Activated naive CD8-positive, alpha-beta T cell (primary cell): Measurements from ENCODE around the gene UBE2G1.
A peak's percentile ranks its signal among the peaks of the same experiment; 100 is the strongest.

Experiments used
- H3K27ac Mint-ChIP-seq: one replicate; pipeline ENCODE4 v1.8.0; 2021; ENCODE audit warnings: mixed read lengths
- H3K27me3 Mint-ChIP-seq: one replicate; pipeline ENCODE4 v1.8.0; 2021; ENCODE audit warnings: mixed read lengths
- H3K36me3 Mint-ChIP-seq: one replicate; pipeline ENCODE4 v1.8.0; 2021; ENCODE audit warnings: mixed read lengths
- H3K4me1 Mint-ChIP-seq: one replicate; pipeline ENCODE4 v1.8.0; 2021; ENCODE audit warnings: low read depth, mixed read lengths
- H3K4me3 Mint-ChIP-seq: one replicate; pipeline ENCODE4 v1.8.0; 2021; ENCODE audit warnings: mild to moderate bottlenecking, mixed read lengths
- H3K9me3 Mint-ChIP-seq: one replicate; pipeline ENCODE4 v1.8.0; 2021; ENCODE audit warnings: low read depth, mixed read lengths

The UBE2G1 gene

GRCh38 chr17:4332296-4332970, 34.0 kb downstream of the UBE2G1 start:
- no peaks in the 10 kb centered on the region for H3K9me3 Mint-ChIP-seq
- H3K27me3 Mint-ChIP-seq: no peaks in the 10 kb centered on the region
- H3K36me3 Mint-ChIP-seq: peaks cover 8% of the 10 kb centered on the region
- H3K27ac Mint-ChIP-seq: peak overlapping the region; percentile 71
- no peak overlapping the region for H3K4me3 Mint-ChIP-seq
- H3K4me1 Mint-ChIP-seq: peaks cover 57% of the 10 kb centered on the region

GRCh38 chr17:4331614-4332013, 34.9 kb downstream of the UBE2G1 start:
- H3K27me3 Mint-ChIP-seq: no peaks in the 10 kb centered on the region
- H3K36me3 Mint-ChIP-seq: peaks cover 10% of the 10 kb centered on the region
- no peak overlapping the region for H3K4me3 Mint-ChIP-seq
- H3K9me3 Mint-ChIP-seq: no peaks in the 10 kb centered on the region
- H3K4me1 Mint-ChIP-seq: peaks cover 52% of the 10 kb centered on the region
- H3K27ac Mint-ChIP-seq: no peak overlapping the region

- Mint-ChIP-seq H3K4me3 (no peak overlapping the region), H3K27ac (peak overlapping the region; percentile 41), H3K27me3 (no peaks in the 10 kb centered on the region), H3K36me3 (peaks cover 23% of the 10 kb centered on the region), H3K9me3 (peaks cover 9% of the 10 kb centered on the region), H3K4me1 (peaks cover 51% of the 10 kb centered on the region)
Observed at GRCh38 chr17:4329838-4330237, 36.6 kb downstream of the UBE2G1 start.

GRCh38 chr17:4327606-4328005, 38.9 kb downstream of the UBE2G1 start:
- Mint-ChIP-seq H3K9me3 (peaks cover 9% of the 10 kb centered on the region), H3K27ac (no peak overlapping the region), H3K4me3 (no peak overlapping the region), H3K36me3 (peaks cover 23% of the 10 kb centered on the region), H3K27me3 (no peaks in the 10 kb centered on the region), H3K4me1 (peaks cover 48% of the 10 kb centered on the region)

- Mint-ChIP-seq H3K27ac (no peak overlapping the region), H3K36me3 (peaks cover 23% of the 10 kb centered on the region), H3K9me3 (peaks cover 9% of the 10 kb centered on the region), H3K4me1 (peaks cover 51% of the 10 kb centered on the region), H3K27me3 (no peaks in the 10 kb centered on the region), H3K4me3 (no peak overlapping the region)
Observed at GRCh38 chr17:4326608-4327007, 39.9 kb downstream of the UBE2G1 start.

GRCh38 chr17:4326112-4326511, 40.4 kb downstream of the UBE2G1 start:
- no peaks in the 10 kb centered on the region for H3K27me3 Mint-ChIP-seq
- H3K4me3 Mint-ChIP-seq: no peak overlapping the region
- H3K4me1 Mint-ChIP-seq: peaks cover 50% of the 10 kb centered on the region
- no peak overlapping the region for H3K27ac Mint-ChIP-seq
- H3K9me3 Mint-ChIP-seq: peaks cover 9% of the 10 kb centered on the region
- H3K36me3 Mint-ChIP-seq: peaks cover 23% of the 10 kb centered on the region

GRCh38 chr17:4324463-4324862, 42.0 kb downstream of the UBE2G1 start:
- Mint-ChIP-seq H3K4me3 (no peak overlapping the region), H3K9me3 (peaks cover 9% of the 10 kb centered on the region), H3K27ac (no peak overlapping the region), H3K4me1 (peaks cover 49% of the 10 kb centered on the region), H3K27me3 (no peaks in the 10 kb centered on the region), H3K36me3 (peaks cover 23% of the 10 kb centered on the region)

- Mint-ChIP-seq H3K27ac (no peak overlapping the region), H3K9me3 (no peaks in the 10 kb centered on the region), H3K4me3 (no peak overlapping the region), H3K27me3 (no peaks in the 10 kb centered on the region), H3K36me3 (no peaks in the 10 kb centered on the region), H3K4me1 (peaks cover 60% of the 10 kb centered on the region)
Observed at GRCh38 chr17:4319221-4319620, 47.3 kb downstream of the UBE2G1 start.

- no peak overlapping the region for H3K4me3 Mint-ChIP-seq
- no peaks in the 10 kb centered on the region for H3K27me3 Mint-ChIP-seq
- no peaks in the 10 kb centered on the region for H3K9me3 Mint-ChIP-seq
- no peaks in the 10 kb centered on the region for H3K36me3 Mint-ChIP-seq
- peaks cover 61% of the 10 kb centered on the region for H3K4me1 Mint-ChIP-seq
- no peak overlapping the region for H3K27ac Mint-ChIP-seq
Observed at GRCh38 chr17:4318596-4318995, 47.9 kb downstream of the UBE2G1 start.

- Mint-ChIP-seq H3K4me3 (no peak overlapping the region), H3K4me1 (peaks cover 61% of the 10 kb centered on the region), H3K9me3 (no peaks in the 10 kb centered on the region), H3K36me3 (no peaks in the 10 kb centered on the region), H3K27me3 (no peaks in the 10 kb centered on the region), H3K27ac (no peak overlapping the region)
Observed at GRCh38 chr17:4318186-4318585, 48.3 kb downstream of the UBE2G1 start.

GRCh38 chr17:4317610-4318009, 48.9 kb downstream of the UBE2G1 start:
- Mint-ChIP-seq H3K36me3 (no peaks in the 10 kb centered on the region), H3K4me1 (peaks cover 62% of the 10 kb centered on the region), H3K27ac (no peak overlapping the region), H3K27me3 (no peaks in the 10 kb centered on the region), H3K4me3 (no peak overlapping the region), H3K9me3 (no peaks in the 10 kb centered on the region)

- no peaks in the 10 kb centered on the region for H3K9me3 Mint-ChIP-seq
- H3K4me3 Mint-ChIP-seq: no peak overlapping the region
- no peaks in the 10 kb centered on the region for H3K36me3 Mint-ChIP-seq
- no peak overlapping the region for H3K27ac Mint-ChIP-seq
- no peaks in the 10 kb centered on the region for H3K27me3 Mint-ChIP-seq
- peaks cover 60% of the 10 kb centered on the region for H3K4me1 Mint-ChIP-seq
Observed at GRCh38 chr17:4316648-4317047, 49.8 kb downstream of the UBE2G1 start.

- Mint-ChIP-seq H3K4me3 (no peak overlapping the region), H3K9me3 (no peaks in the 10 kb centered on the region), H3K4me1 (peaks cover 72% of the 10 kb centered on the region), H3K36me3 (peaks cover 3% of the 10 kb centered on the region), H3K27ac (peak overlapping the region; percentile 1), H3K27me3 (no peaks in the 10 kb centered on the region)
Observed at GRCh38 chr17:4314618-4315017, 51.9 kb downstream of the UBE2G1 start.

GRCh38 chr17:4314179-4314578, 52.3 kb downstream of the UBE2G1 start:
- peaks cover 3% of the 10 kb centered on the region for H3K36me3 Mint-ChIP-seq
- no peaks in the 10 kb centered on the region for H3K27me3 Mint-ChIP-seq
- H3K4me1 Mint-ChIP-seq: peaks cover 72% of the 10 kb centered on the region
- no peak overlapping the region for H3K27ac Mint-ChIP-seq
- H3K4me3 Mint-ChIP-seq: no peak overlapping the region
- no peaks in the 10 kb centered on the region for H3K9me3 Mint-ChIP-seq

GRCh38 chr17:4313221-4314114, 53.0 kb downstream of the UBE2G1 start:
- Mint-ChIP-seq H3K4me1 (peaks cover 72% of the 10 kb centered on the region), H3K27ac (no peak overlapping the region), H3K4me3 (no peak overlapping the region), H3K9me3 (no peaks in the 10 kb centered on the region), H3K27me3 (no peaks in the 10 kb centered on the region), H3K36me3 (peaks cover 3% of the 10 kb centered on the region)
